ENCODE data around the gene ANKRD36B.
"Not testable (repeated sequence)": the region's sequence is repeated elsewhere in the genome, so short reads cannot be mapped to it uniquely, and the experiment has no call there.

GRCh38 chr2:97544911-97545310 is 44.8 kb downstream of the ANKRD36B start:
- not testable (repeated sequence) for TF ChIP-seq POLR2A (IDR thresholded peaks at IDR 0.05; ENCODE audit: extremely low read depth, insufficient read length); CTCF (IDR thresholded peaks at IDR 0.05; ENCODE audit: low read depth, low read length)
